Subcutaneous adipose tissue (tissue), 4 donors: ENCODE measurements around the gene UGT1A7. TPM values are rescaled to one million over a fixed set of nuclear protein-coding genes. Genes with fewer than 3 reads are reported as not detected.

ENCODE experiments used
- CTCF ChIP-seq: fragments of 450-650 bp; IDR thresholded peaks from one replicate; pipeline ENCODE4 v1.5.1; 2016; ENCODE audit warnings: low read depth, mild to moderate bottlenecking, control low read depth, antibody characterized with exemption, moderate library complexity
- total RNA-seq, 4 donors: library from RNA; depleted of rRNA; stranded (reverse); fragments of >200 nt; gene quantifications; one replicate each; pipeline ENCODE4 v1.1.0, GENCODE V29; 2016

UGT1A7 gene
- total RNA-seq, 4 donors from 2014 or later: 0.88 TPM; not detected in 3

GRCh38 chr2:233764264-233764663 is 82.6 kb downstream of the UGT1A7 start:
- no peak for TF ChIP-seq CTCF

- TF ChIP-seq CTCF: no peak
Observed at GRCh38 chr2:233764761-233765160, 83.1 kb downstream of the UGT1A7 start.

- no peak for TF ChIP-seq CTCF
Observed at GRCh38 chr2:233766416-233766815, 84.7 kb downstream of the UGT1A7 start.

GRCh38 chr2:233768076-233768475 is 86.4 kb downstream of the UGT1A7 start:
- no peak for TF ChIP-seq CTCF

GRCh38 chr2:233769260-233769659 is 87.6 kb downstream of the UGT1A7 start:
- no peak for TF ChIP-seq CTCF

GRCh38 chr2:233772153-233772552 is 90.5 kb downstream of the UGT1A7 start:
- TF ChIP-seq CTCF: no peak

GRCh38 chr2:233772583-233772982 is 90.9 kb downstream of the UGT1A7 start:
- TF ChIP-seq CTCF: no peak
